MM.1S (cell line): Measurements from ENCODE around the gene MAPKAPK3.

ENCODE experiments used
- EZH2 ChIP-seq: fragments of 300-600 bp; sonication (generic); optimal IDR thresholded peaks from 2 replicates; pipeline ENCODE3; 2017; ENCODE audit warnings: low read depth, mild to moderate bottlenecking, antibody characterized with exemption, low read length, mixed read lengths
- EZH2phosphoT487 ChIP-seq: fragments of 300-600 bp; sonication (generic); IDR thresholded peaks from 2 replicates; pipeline ENCODE4 v1.6.1; 2018; ENCODE audit warnings: antibody characterized with exemption, low read length
- TF ChIP-seq, protein P1 (sequence below): fragments of 300-600 bp; sonication (generic); IDR thresholded peaks from 2 replicates; pipeline ENCODE4 v1.5.1; 2016; ENCODE audit warnings: antibody characterized with exemption, low read length, mixed read lengths

DNA sequence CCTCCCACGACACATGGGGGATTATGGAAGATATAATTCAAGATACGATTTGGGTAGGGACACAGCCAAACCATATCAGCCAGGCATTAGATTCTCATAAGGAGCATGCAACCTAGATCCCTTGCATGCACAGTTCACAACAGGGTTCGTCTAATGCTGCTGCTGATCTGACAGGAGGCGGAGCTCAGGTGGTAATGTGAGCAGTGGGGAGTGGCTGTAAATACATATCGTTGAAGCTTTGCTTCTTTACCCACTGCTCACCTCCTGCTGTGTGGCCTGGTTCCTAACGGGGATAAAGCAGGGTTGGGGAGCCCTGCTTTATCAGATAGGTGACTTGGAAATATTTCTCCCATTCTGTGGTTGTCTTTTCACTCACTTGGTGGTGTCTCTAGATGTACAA, 72.6 kb downstream of the MAPKAPK3 start:
- no peak for TF ChIP-seq EZH2
- TF ChIP-seq, protein P1, sequence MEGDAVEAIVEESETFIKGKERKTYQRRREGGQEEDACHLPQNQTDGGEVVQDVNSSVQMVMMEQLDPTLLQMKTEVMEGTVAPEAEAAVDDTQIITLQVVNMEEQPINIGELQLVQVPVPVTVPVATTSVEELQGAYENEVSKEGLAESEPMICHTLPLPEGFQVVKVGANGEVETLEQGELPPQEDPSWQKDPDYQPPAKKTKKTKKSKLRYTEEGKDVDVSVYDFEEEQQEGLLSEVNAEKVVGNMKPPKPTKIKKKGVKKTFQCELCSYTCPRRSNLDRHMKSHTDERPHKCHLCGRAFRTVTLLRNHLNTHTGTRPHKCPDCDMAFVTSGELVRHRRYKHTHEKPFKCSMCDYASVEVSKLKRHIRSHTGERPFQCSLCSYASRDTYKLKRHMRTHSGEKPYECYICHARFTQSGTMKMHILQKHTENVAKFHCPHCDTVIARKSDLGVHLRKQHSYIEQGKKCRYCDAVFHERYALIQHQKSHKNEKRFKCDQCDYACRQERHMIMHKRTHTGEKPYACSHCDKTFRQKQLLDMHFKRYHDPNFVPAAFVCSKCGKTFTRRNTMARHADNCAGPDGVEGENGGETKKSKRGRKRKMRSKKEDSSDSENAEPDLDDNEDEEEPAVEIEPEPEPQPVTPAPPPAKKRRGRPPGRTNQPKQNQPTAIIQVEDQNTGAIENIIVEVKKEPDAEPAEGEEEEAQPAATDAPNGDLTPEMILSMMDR, result no peak
- TF ChIP-seq EZH2phosphoT487, result no peak
